Gastroesophageal sphincter (tissue), 3 donors: ENCODE data around the gene DOCK4.

ENCODE experiments used
- CTCF ChIP-seq, 4 experiments: fragments of 200-600 bp in 2 of 4; fragments of 450-650 bp in 2 of 4; sonication (generic) in 1 of 4; IDR thresholded peaks; one replicate each; pipeline ENCODE4 v1.5.1; 2017 to 2019; ENCODE audit warnings: antibody characterized with exemption in 4 of 4, mild to moderate bottlenecking in 2 of 4, moderate library complexity in 2 of 4
- POLR2A ChIP-seq, 2 donors: fragments of 450-650 bp; IDR thresholded peaks; one replicate each; pipeline ENCODE4 v1.6.1; 2017; ENCODE audit warnings: antibody characterized with exemption in 2 of 2, mild to moderate bottlenecking in 2 of 2, moderate library complexity in 1 of 2
- POLR2AphosphoS5 ChIP-seq: sonication (generic); formaldehyde crosslinking; IDR thresholded peaks from one replicate; pipeline ENCODE4 v1.6.1; 2017; ENCODE audit warnings: antibody characterized with exemption

- no peak for TF ChIP-seq CTCF (IDR thresholded peaks at IDR 0.05)
- TF ChIP-seq POLR2AphosphoS5: no peak
- no peak for TF ChIP-seq POLR2A (IDR thresholded peaks at IDR 0.05)
Measured at GRCh38 chr7:112005205-112005775, 200.9 kb downstream of the DOCK4 start.
